Endothelial cell of umbilical vein (primary cell): ENCODE results near the gene MRPL50.

Source experiments
- POLR2A ChIP-seq: IDR thresholded peaks from 2 replicates; pipeline ENCODE4 v1.6.1; 2012; ENCODE audit warnings: low read depth, mild to moderate bottlenecking, control low read depth, low read length
- TF ChIP-seq, protein P1 (sequence below), 2 donors: IDR thresholded peaks; 1 replicate in 1 of 2; 2 replicates in 1 of 2; pipeline ENCODE4 v1.5.1; 2011; ENCODE audit warnings: low read length in 2 of 2, mild to moderate bottlenecking in 2 of 2, moderate library complexity in 2 of 2, control low read depth in 1 of 2, inconsistent platforms in 1 of 2, low read depth in 1 of 2; ENCODE audit not compliant: insufficient read depth in 1 of 2; ENCODE audit errors: extremely low read depth in 1 of 2

DNA sequence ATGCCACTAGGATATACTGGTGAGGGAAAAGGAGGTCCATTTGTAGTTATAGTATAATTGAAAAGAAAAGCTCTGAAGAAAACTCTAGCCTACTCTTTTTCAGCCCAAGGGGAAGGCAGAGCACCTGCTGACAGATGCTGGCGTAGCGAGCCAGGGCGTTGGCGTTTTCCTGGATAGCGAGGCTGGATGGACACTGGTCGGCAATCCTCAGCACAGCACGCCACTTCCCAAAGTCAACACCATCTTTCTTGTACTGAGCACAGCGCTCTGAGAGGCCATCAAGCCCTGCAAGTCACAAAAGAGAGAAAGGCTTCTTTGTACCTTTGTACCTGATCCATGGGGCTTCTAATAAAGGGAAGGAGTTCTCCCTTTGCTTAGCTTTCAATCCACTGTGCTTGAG lies 28.9 kb upstream of the MRPL50 start:
- TF ChIP-seq POLR2A: no peak
- TF ChIP-seq, protein P1, sequence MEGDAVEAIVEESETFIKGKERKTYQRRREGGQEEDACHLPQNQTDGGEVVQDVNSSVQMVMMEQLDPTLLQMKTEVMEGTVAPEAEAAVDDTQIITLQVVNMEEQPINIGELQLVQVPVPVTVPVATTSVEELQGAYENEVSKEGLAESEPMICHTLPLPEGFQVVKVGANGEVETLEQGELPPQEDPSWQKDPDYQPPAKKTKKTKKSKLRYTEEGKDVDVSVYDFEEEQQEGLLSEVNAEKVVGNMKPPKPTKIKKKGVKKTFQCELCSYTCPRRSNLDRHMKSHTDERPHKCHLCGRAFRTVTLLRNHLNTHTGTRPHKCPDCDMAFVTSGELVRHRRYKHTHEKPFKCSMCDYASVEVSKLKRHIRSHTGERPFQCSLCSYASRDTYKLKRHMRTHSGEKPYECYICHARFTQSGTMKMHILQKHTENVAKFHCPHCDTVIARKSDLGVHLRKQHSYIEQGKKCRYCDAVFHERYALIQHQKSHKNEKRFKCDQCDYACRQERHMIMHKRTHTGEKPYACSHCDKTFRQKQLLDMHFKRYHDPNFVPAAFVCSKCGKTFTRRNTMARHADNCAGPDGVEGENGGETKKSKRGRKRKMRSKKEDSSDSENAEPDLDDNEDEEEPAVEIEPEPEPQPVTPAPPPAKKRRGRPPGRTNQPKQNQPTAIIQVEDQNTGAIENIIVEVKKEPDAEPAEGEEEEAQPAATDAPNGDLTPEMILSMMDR (IDR thresholded peaks at IDR 0.05; ENCODE audit: extremely low read depth in 1 of 2, insufficient read depth in 1 of 2, low read depth in 1 of 2, low read length in 2 of 2): no peak
